WERI-Rb-1 (cell line): ENCODE results near the gene ZBED5.
A peak's percentile ranks its signal among the peaks of the same experiment; 100 is the strongest.
"Not testable (repeated sequence)": the region's sequence is repeated elsewhere in the genome, so short reads cannot be mapped to it uniquely, and the experiment has no call there.

ENCODE experiments used
- DNase-seq: peaks from one replicate; pipeline ENCODE4 v3.0.0-alpha.2; 2020
- H3K27ac ChIP-seq: fragments of 250-450 bp; sonication (Bioruptor Pico); 2 replicates; pipeline ENCODE4 v1.5.1; 2020; ENCODE audit warnings: mild to moderate bottlenecking, moderate library complexity
- H3K27me3 ChIP-seq: fragments of 250-450 bp; sonication (Bioruptor Pico); 2 replicates; pipeline ENCODE4 v1.5.1; 2021; ENCODE audit warnings: mild to moderate bottlenecking, low read depth, moderate library complexity; ENCODE audit not compliant: insufficient read depth, severe bottlenecking
- H3K36me3 ChIP-seq: fragments of 250-450 bp; sonication (Bioruptor Pico); 2 replicates; pipeline ENCODE4 v1.5.1; 2020; ENCODE audit warnings: mild to moderate bottlenecking, moderate library complexity
- H3K4me3 ChIP-seq: 2 replicates; pipeline ENCODE4 v1.5.1; 2011; ENCODE audit warnings: low read depth, mild to moderate bottlenecking, control low read depth, low read length
- H3K9me3 ChIP-seq: fragments of 250-450 bp; sonication (Bioruptor Pico); 2 replicates; pipeline ENCODE4 v1.5.1; 2021; ENCODE audit warnings: mild to moderate bottlenecking, moderate library complexity; ENCODE audit not compliant: severe bottlenecking
- TF ChIP-seq, protein P1 (sequence below): IDR thresholded peaks from 2 replicates; pipeline ENCODE4 v1.5.1; 2011; ENCODE audit warnings: low read depth, mild to moderate bottlenecking, control low read depth, inconsistent platforms, low read length

The ZBED5 gene

GRCh38 chr11:10823152-10823579 lies 34.7 kb downstream of the ZBED5 start:
- Histone ChIP-seq H3K9me3 (no peaks in the 10 kb centered on the region), H3K27me3 (no peaks in the 10 kb centered on the region), H3K27ac (no peak overlapping the region), H3K4me3 (no peak overlapping the region), H3K36me3 (no peaks in the 10 kb centered on the region)
- no peak for DNase-seq
- TF ChIP-seq, protein P1, sequence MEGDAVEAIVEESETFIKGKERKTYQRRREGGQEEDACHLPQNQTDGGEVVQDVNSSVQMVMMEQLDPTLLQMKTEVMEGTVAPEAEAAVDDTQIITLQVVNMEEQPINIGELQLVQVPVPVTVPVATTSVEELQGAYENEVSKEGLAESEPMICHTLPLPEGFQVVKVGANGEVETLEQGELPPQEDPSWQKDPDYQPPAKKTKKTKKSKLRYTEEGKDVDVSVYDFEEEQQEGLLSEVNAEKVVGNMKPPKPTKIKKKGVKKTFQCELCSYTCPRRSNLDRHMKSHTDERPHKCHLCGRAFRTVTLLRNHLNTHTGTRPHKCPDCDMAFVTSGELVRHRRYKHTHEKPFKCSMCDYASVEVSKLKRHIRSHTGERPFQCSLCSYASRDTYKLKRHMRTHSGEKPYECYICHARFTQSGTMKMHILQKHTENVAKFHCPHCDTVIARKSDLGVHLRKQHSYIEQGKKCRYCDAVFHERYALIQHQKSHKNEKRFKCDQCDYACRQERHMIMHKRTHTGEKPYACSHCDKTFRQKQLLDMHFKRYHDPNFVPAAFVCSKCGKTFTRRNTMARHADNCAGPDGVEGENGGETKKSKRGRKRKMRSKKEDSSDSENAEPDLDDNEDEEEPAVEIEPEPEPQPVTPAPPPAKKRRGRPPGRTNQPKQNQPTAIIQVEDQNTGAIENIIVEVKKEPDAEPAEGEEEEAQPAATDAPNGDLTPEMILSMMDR = no peak

- not testable (repeated sequence) for H3K36me3 ChIP-seq, H3K27ac ChIP-seq, H3K27me3 ChIP-seq, H3K9me3 ChIP-seq, DNase-seq, H3K4me3 ChIP-seq
Observed at GRCh38 chr11:10822491-10822890, 35.4 kb downstream of the ZBED5 start.

DNA sequence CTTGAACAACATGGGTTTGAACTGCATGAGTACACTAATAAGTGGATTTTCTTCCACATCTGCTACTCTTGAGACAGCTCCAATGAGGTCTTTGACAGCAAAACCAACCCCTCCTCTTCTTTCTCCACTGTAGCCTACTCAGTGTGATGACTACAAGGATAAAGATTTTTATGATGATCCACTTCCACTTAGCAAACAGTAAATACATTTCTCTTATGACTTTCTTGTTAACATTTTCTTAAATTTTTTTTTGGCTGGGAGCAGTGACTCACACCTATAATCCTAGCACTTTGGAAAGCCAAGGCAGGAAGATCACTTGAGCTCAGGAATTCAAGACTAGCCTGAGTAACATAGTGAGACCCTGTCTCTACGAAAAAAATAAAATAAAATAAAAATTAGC lies 39.3 kb downstream of the ZBED5 start:
- no peaks in the 10 kb centered on the region for H3K9me3 ChIP-seq
- no peak overlapping the region for H3K27ac ChIP-seq
- TF ChIP-seq, protein P1 = no peak
- H3K4me3 ChIP-seq = no peak overlapping the region
- DNase-seq = no peak
- H3K36me3 ChIP-seq = no peaks in the 10 kb centered on the region
- H3K27me3 ChIP-seq = no peaks in the 10 kb centered on the region

GRCh38 chr11:10813945-10814344 lies 43.9 kb downstream of the ZBED5 start:
- no peak overlapping the region for H3K27ac ChIP-seq
- H3K36me3 ChIP-seq = no peaks in the 10 kb centered on the region
- no peaks in the 10 kb centered on the region for H3K9me3 ChIP-seq
- TF ChIP-seq, protein P1 = no peak
- no peak for DNase-seq
- no peaks in the 10 kb centered on the region for H3K27me3 ChIP-seq
- H3K4me3 ChIP-seq = no peak overlapping the region

DNA sequence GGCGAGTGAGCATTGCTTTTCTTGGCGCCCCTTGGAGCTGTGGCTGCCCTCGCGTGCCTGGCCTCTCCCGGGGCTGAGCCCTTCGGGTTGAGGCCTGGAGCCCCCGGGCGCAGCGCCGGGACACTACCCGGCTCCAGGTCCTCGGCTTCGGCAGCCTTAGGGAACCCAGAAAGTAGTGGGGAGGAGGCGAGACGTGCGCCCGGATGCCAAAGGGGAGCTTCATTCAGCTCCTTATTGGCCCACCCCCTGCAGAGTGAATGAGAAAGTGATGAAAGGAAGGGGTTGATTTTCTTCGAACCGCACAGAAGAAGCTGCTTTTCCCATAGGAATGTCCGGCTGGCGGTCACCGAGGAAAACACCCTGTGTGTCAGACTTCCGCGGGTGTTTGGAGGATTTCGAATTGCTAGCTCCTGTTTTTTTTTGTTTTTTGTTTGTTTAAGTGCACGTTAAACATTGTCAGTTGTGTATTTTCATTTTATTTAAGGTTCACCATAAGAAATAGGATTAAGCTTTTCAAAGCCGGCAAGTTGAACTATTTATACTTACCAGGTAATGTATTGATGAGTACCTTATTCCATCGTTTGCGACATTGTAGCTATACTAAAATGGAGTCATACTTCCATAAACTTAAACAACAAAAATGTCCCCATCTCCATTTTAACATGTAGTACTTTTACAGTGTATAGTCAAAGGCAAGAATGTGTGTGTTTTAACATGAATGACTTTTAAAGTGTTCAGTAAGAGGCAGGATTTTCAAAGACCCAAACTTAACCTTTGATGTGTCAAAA lies 48.3 kb downstream of the ZBED5 start:
- Histone ChIP-seq H3K9me3 (no peaks in the 10 kb centered on the region), H3K36me3 (peaks cover 41% of the 10 kb centered on the region), H3K4me3 (peak overlapping the region; percentile 98), H3K27ac (peak overlapping the region; percentile 99), H3K27me3 (no peaks in the 10 kb centered on the region)
- TF ChIP-seq, protein P1 = no peak
- peak; percentile 44 for DNase-seq

GRCh38 chr11:10808553-10809372 lies 49.1 kb downstream of the ZBED5 start, which contains the start of gene EIF4G2:
Gene EIF4G2, minus strand, starts transcription at chr11:10808926.
- Histone ChIP-seq H3K4me3 (peak within 1 kb of the TSS; percentile 98), H3K9me3 (no peaks in the 10 kb centered on the region), H3K27me3 (no peaks in the 10 kb centered on the region), H3K27ac (peak within 1 kb of the TSS; percentile 99), H3K36me3 (peaks cover 49% of the 10 kb centered on the region)
- TF ChIP-seq, protein P1 = no peak
- DNase-seq = peak; percentile 98
